Inflammatory macrophage (primary cell): ENCODE measurements around the gene RHOBTB3.
"Not testable (repeated sequence)": the region's sequence is repeated elsewhere in the genome, so short reads cannot be mapped to it uniquely, and the experiment has no call there.

Source experiments
- DNase-seq, 2 donors: peaks; one replicate each; pipeline ENCODE4 v3.0.0-alpha.2; 2020 to 2022

The RHOBTB3 gene

GRCh38 chr5:95801532-95801931, 70.4 kb downstream of the RHOBTB3 start:
- DNase-seq, result no peak

GRCh38 chr5:95801961-95802360, 70.8 kb downstream of the RHOBTB3 start:
- no peak for DNase-seq

- no peak for DNase-seq
These were observed 72.4 kb downstream of the RHOBTB3 start for GRCh38 chr5:95803271-95804148.

GRCh38 chr5:95804736-95805539, 73.8 kb downstream of the RHOBTB3 start:
- no peak for DNase-seq

- no peak for DNase-seq
These were observed 75.6 kb downstream of the RHOBTB3 start for GRCh38 chr5:95806687-95807086.

- no peak for DNase-seq
These were observed 77.0 kb downstream of the RHOBTB3 start for GRCh38 chr5:95808013-95808685.

GRCh38 chr5:95808686-95809413, 77.7 kb downstream of the RHOBTB3 start:
- DNase-seq, result peak; percentile 88 to 91

GRCh38 chr5:95809414-95809960, 78.4 kb downstream of the RHOBTB3 start:
- no peak for DNase-seq

GRCh38 chr5:95810305-95811125, 79.4 kb downstream of the RHOBTB3 start:
- DNase-seq, result no peak

- not testable (repeated sequence) for DNase-seq
These were observed 79.9 kb downstream of the RHOBTB3 start for GRCh38 chr5:95811126-95811423.

GRCh38 chr5:95811461-95812073, 80.4 kb downstream of the RHOBTB3 start:
- DNase-seq, result not testable (repeated sequence)

- DNase-seq, result no peak
These were observed 80.9 kb downstream of the RHOBTB3 start for GRCh38 chr5:95812074-95812471.

GRCh38 chr5:95813035-95813434, 81.9 kb downstream of the RHOBTB3 start:
- DNase-seq, result not testable (repeated sequence)

- no peak for DNase-seq
These were observed 84.1 kb downstream of the RHOBTB3 start for GRCh38 chr5:95815155-95815729.

GRCh38 chr5:95816341-95816740, 85.2 kb downstream of the RHOBTB3 start:
- DNase-seq, result no peak

GRCh38 chr5:95816776-95817175, 85.6 kb downstream of the RHOBTB3 start:
- DNase-seq, result no peak

- peak; percentile 28 to 48 for DNase-seq
These were observed 86.3 kb downstream of the RHOBTB3 start for GRCh38 chr5:95817430-95817829.

- peak; percentile 93 to 97 for DNase-seq
These were observed 87.3 kb downstream of the RHOBTB3 start for GRCh38 chr5:95818181-95819147.
